ENCODE results near the gene TMEM182.

TMEM182 gene

DNA sequence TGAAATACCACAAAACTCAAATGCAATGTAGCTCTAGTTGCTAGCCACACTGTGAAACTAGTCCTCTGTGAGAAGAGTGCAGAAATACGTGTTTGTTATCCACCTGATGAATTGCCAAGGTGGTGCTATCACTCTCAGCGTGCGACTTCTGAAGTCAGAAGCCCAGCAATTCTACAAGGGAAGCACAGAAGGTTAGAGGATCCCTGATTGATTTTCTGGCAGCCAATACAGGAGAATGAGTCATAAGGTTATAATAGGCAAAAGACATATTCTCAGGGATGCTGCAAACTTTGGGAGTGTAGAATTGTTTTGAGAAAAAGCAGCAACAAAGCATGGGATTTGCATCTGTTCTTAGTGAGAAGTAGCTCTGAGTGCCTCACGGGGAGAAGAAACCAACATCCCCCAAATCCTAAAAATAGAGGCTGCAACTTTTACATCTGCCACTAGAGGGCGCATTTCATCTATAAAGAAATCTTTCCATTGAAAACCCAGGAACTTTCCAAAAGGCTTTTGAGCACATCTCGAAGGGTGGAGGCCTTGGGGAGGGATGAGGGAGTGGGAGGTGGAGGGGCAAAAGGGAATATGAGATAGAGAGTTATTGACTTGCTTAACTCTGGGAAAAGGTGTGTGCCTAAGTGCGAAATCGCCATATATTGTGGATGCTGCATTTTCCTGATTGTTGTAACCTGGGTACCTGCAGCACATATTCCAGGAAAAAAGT, 78.0 kb downstream of the TMEM182 start:
- TF ChIP-seq CREB1 (IDR thresholded peaks at IDR 0.05; ENCODE audit: low read depth) (no peak), RAD21 (IDR thresholded peaks at IDR 0.05; ENCODE audit: low read depth) (peak; percentile 54)

DNA sequence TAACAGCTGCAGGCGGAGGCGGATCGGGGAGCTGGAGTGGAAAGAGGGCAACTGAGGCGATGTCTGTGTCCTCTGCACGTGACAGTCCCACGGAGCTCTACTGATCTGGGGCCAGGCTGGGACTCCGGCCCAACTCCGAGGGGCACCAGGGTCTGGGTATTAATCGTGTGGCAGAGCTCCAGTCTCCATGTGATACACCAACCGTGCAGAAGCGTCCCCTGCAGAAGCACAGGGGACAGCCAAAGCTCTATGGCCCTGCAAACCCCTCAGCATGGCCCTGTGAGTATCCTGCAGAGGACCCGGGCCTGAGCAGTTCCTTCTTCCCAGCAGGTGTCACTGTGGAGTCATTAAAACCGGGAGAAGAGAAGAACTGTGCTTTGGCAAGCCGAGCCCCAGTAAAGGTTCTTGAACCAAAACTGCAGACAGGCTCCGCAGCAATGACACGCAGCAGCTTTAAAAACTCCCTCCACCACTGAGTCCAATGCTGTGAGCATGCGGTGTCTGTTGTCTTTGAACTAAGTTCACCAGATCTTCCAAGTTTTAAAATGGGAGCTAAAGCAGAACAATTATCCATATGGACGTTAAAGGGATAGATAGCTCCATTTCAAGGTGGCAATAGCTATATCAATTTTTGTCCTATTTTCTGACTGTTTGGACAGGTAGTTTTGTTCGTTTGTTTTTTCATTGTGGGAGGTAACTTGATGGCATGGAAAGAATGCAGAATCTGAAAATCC, 79.4 kb downstream of the TMEM182 start:
- TF ChIP-seq RAD21 (IDR thresholded peaks at IDR 0.05; ENCODE audit: low read depth) (peak; percentile 60), EGR1 (IDR thresholded peaks at IDR 0.05) (no peak)

DNA sequence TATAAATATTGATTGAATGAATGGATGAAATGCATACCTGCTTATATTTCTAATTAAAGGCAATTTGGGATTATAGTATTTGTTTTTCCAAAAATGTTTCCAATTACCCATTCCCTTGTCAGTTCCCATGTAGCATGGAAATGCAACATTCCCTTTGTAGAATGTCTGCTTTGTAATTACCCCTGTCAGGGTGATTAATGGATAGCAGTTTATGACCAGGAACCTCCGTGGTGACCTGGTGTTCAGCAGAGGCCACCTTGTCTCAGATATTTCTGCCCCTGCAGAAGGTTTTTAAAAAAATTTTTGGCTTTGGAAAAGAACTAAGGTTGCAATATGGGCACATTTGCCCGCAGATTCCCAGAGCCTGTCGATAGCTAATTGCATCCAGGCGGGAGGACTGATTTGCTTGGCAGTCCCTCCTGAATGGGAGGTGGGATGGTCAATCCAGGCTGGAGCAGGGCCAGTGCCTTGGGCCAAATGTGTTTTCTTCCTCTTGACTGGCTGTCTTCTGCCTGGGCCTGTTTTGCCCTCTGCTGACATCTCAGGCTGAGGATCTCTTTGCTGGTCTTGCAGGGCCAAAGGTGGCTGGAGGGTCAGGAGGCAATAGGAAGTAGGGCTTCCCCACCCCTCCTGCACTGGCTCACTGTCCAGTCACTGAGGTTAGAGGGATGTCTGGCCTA, 82.1 kb downstream of the TMEM182 start:
- TF ChIP-seq, protein P1, sequence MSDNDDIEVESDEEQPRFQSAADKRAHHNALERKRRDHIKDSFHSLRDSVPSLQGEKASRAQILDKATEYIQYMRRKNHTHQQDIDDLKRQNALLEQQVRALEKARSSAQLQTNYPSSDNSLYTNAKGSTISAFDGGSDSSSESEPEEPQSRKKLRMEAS (IDR thresholded peaks at IDR 0.05), result no peak
- TF ChIP-seq, protein P2, sequence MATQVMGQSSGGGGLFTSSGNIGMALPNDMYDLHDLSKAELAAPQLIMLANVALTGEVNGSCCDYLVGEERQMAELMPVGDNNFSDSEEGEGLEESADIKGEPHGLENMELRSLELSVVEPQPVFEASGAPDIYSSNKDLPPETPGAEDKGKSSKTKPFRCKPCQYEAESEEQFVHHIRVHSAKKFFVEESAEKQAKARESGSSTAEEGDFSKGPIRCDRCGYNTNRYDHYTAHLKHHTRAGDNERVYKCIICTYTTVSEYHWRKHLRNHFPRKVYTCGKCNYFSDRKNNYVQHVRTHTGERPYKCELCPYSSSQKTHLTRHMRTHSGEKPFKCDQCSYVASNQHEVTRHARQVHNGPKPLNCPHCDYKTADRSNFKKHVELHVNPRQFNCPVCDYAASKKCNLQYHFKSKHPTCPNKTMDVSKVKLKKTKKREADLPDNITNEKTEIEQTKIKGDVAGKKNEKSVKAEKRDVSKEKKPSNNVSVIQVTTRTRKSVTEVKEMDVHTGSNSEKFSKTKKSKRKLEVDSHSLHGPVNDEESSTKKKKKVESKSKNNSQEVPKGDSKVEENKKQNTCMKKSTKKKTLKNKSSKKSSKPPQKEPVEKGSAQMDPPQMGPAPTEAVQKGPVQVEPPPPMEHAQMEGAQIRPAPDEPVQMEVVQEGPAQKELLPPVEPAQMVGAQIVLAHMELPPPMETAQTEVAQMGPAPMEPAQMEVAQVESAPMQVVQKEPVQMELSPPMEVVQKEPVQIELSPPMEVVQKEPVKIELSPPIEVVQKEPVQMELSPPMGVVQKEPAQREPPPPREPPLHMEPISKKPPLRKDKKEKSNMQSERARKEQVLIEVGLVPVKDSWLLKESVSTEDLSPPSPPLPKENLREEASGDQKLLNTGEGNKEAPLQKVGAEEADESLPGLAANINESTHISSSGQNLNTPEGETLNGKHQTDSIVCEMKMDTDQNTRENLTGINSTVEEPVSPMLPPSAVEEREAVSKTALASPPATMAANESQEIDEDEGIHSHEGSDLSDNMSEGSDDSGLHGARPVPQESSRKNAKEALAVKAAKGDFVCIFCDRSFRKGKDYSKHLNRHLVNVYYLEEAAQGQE (IDR thresholded peaks at IDR 0.05; ENCODE audit: low read depth), result no peak
- TF ChIP-seq TCF12 (IDR thresholded peaks at IDR 0.05; ENCODE audit: low read depth), result no peak
- TF ChIP-seq TEAD4 (IDR thresholded peaks at IDR 0.05), result no peak
- TF ChIP-seq, protein P3, sequence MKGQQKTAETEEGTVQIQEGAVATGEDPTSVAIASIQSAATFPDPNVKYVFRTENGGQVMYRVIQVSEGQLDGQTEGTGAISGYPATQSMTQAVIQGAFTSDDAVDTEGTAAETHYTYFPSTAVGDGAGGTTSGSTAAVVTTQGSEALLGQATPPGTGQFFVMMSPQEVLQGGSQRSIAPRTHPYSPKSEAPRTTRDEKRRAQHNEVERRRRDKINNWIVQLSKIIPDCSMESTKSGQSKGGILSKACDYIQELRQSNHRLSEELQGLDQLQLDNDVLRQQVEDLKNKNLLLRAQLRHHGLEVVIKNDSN (IDR thresholded peaks at IDR 0.05), result no peak
- TF ChIP-seq NFIC (IDR thresholded peaks at IDR 0.05), result no peak
- TF ChIP-seq EGR1 (IDR thresholded peaks at IDR 0.05), result no peak
- TF ChIP-seq YY1 (IDR thresholded peaks at IDR 0.05; ENCODE audit: low read depth), result no peak
- no peak for TF ChIP-seq CREB1 (IDR thresholded peaks at IDR 0.05; ENCODE audit: low read depth)
- no peak for TF ChIP-seq CEBPB (IDR thresholded peaks at IDR 0.05)
- TF ChIP-seq EP300 (IDR thresholded peaks at IDR 0.05; ENCODE audit: borderline replicate concordance), result no peak
- TF ChIP-seq RAD21 (IDR thresholded peaks at IDR 0.05; ENCODE audit: low read depth), result no peak

DNA sequence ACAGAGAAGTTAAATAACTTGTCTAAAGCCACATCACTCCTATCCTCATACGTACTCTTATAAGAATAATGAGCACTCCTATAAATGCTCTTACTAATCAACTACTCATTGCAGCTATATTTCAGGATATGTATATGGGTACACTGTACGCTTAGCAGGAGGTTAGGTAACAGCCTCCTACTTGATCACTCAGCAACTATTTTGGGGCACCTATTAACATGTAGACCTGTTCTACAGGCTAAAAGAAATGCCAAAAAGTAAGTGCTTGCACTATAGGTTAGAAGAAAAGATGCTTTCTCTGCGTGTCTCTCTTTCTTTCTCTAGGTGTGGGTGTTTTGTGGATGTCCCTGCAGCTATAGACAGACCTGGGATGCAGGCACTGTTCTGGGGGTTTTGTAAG, 83.1 kb downstream of the TMEM182 start:
- TF ChIP-seq FOXM1 (IDR thresholded peaks at IDR 0.05; ENCODE audit: borderline replicate concordance, low read depth) (no peak), TCF12 (IDR thresholded peaks at IDR 0.05; ENCODE audit: low read depth) (no peak), YY1 (IDR thresholded peaks at IDR 0.05; ENCODE audit: low read depth) (no peak)
- TF ChIP-seq, protein P2 (IDR thresholded peaks at IDR 0.05; ENCODE audit: low read depth), result no peak

DNA sequence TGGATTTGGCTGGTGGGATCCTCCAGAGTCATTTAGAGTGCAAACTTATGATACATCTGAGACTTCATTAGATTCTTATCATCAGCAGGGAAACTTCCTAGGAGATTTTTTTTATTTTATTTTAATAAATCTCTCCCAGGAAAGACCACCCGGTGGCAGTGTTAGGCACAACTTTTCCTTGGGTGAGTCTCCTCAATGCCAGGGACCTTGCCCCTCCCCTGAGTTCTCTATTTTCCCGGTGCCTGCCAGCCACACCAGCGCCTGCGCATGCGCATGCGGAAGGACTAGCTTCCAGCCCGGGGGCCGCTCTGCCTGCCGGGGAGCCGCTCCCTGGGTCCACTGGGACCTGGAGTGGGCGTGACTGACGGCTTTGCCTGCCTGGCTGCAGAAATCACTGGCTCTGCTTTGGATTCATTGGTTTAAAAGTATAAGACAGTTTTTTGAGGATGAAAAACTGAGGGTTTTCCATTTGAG, 86.6 kb downstream of the TMEM182 start:
- TF ChIP-seq TAF1 (IDR thresholded peaks at IDR 0.05; ENCODE audit: low read depth), result no peak
- TF ChIP-seq NFIC (IDR thresholded peaks at IDR 0.05), result no peak
- no peak for TF ChIP-seq TCF12 (IDR thresholded peaks at IDR 0.05; ENCODE audit: low read depth)
- TF ChIP-seq, protein P2 (IDR thresholded peaks at IDR 0.05; ENCODE audit: low read depth), result no peak
- TF ChIP-seq ZBTB7A (IDR thresholded peaks at IDR 0.05; ENCODE audit: low read depth), result no peak
- TF ChIP-seq, protein P3 (IDR thresholded peaks at IDR 0.05), result no peak
- no peak for TF ChIP-seq RAD21 (IDR thresholded peaks at IDR 0.05; ENCODE audit: low read depth)
